ENCODE results near the gene ATP6V0B. TPM values are rescaled to one million over a fixed set of nuclear protein-coding genes. Genes with fewer than 3 reads are reported as not detected.

Gene ATP6V0B
- total RNA-seq, 1 experiment from 2014 or later, result 241 TPM

- CTCF ChIA-PET, result no interaction called here
- 0 out of 2 replicates have a peak, but pooled peaks have one; percentile 3 for ATAC-seq
- TF ChIP-seq EZH2 (IDR thresholded peaks at IDR 0.05; ENCODE audit: low read length, unreplicated experiment), result no peak
- Histone ChIP-seq H3K9ac (ENCODE audit: low read length) (no peak overlapping the region), H3K4me1 (ENCODE audit: insufficient read depth, low read length) (peaks cover 9% of the 10 kb centered on the region), H3K36me3 (ENCODE audit: low read depth, low read length) (peaks cover 9% of the 10 kb centered on the region; the same call in 1 of the 2 replicates), H3F3A (ENCODE audit: low read length, unreplicated experiment) (no peaks in the 10 kb centered on the region), H3K27ac (ENCODE audit: low read length) (no peak overlapping the region), H2AFZ (ENCODE audit: low read length) (no peak overlapping the region), H3K4me2 (ENCODE audit: low read length) (no peak overlapping the region), H4K20me1 (ENCODE audit: low read length) (no peaks in the 10 kb centered on the region), H3K79me2 (ENCODE audit: low read length) (peaks cover 25% of the 10 kb centered on the region), H3K9me2 (replicated peaks; ENCODE audit: low read length) (no peaks in the 10 kb centered on the region), H3K4me3 (ENCODE audit: low read length) (no peak overlapping the region), H3K27me3 (ENCODE audit: low read length) (no peaks in the 10 kb centered on the region), H3K9me3 (ENCODE audit: low read length) (no peaks in the 10 kb centered on the region)
- POLR2A ChIA-PET (ENCODE audit: unreplicated experiment), result no interaction called here
- intact Hi-C loops (cut with micrococcal nuclease), result no loop called here
- BruUV-seq (replicated peaks), result no TSS peak
- DNase-seq, result no peak
These were observed 11.3 kb downstream of the ATP6V0B start for GRCh38 chr1:43985984-43986595.

- intact Hi-C loops (cut with micrococcal nuclease), result no loop called here
These were observed 12.0 kb downstream of the ATP6V0B start for GRCh38 chr1:43986712-43987111.

GRCh38 chr1:43987159-43987902 is 12.6 kb downstream of the ATP6V0B start:
- CTCF ChIA-PET, result no interaction called here
- intact Hi-C loops (cut with micrococcal nuclease), result no loop called here
- no peak for DNase-seq

More at GRCh38 chr1:43986712-43987111, 12.0 kb downstream of the ATP6V0B start:
- no peak overlapping the region for H3K4me2 ChIP-seq (ENCODE audit: low read length)
- POLR2A ChIA-PET (ENCODE audit: unreplicated experiment), result no interaction called here
- H3K79me2 ChIP-seq (ENCODE audit: low read length), result peaks cover 19% of the 10 kb centered on the region
- H3K4me1 ChIP-seq (ENCODE audit: insufficient read depth, low read length), result peaks cover 11% of the 10 kb centered on the region
- no peaks in the 10 kb centered on the region for H3K27me3 ChIP-seq (ENCODE audit: low read length)
- no peaks in the 10 kb centered on the region for H3K9me2 ChIP-seq (replicated peaks; ENCODE audit: low read length)
- no peaks in the 10 kb centered on the region for H3K9me3 ChIP-seq (ENCODE audit: low read length)
- H3K27ac ChIP-seq (ENCODE audit: low read length), result no peak overlapping the region
- no peak overlapping the region for H2AFZ ChIP-seq (ENCODE audit: low read length)
- DNase-seq (no peak), ATAC-seq (no peak)
- TF ChIP-seq EZH2 (IDR thresholded peaks at IDR 0.05; ENCODE audit: low read length, unreplicated experiment), result no peak
- TF ChIP-seq EZH2phosphoT487 (IDR thresholded peaks at IDR 0.05; ENCODE audit: borderline replicate concordance, low read length), result no peak
- TF ChIP-seq CTCF (conservative IDR thresholded peaks at IDR 0.05; ENCODE audit: low read depth, low read length), result no peak
- H4K20me1 ChIP-seq (ENCODE audit: low read length), result no peaks in the 10 kb centered on the region
- no TSS peak for BruUV-seq (replicated peaks)
- no peak overlapping the region for H3K4me3 ChIP-seq (ENCODE audit: low read length)
- no peak overlapping the region for H3K9ac ChIP-seq (ENCODE audit: low read length)
- CTCF ChIA-PET, result no interaction called here
- H3F3A ChIP-seq (ENCODE audit: low read length, unreplicated experiment), result no peaks in the 10 kb centered on the region
- peaks cover 8% of the 10 kb centered on the region; the same call in 1 of the 2 replicates for H3K36me3 ChIP-seq (ENCODE audit: low read depth, low read length)

More at GRCh38 chr1:43987159-43987902, 12.6 kb downstream of the ATP6V0B start:
- H3K36me3 ChIP-seq (ENCODE audit: low read depth, low read length), result peaks cover 2% of the 10 kb centered on the region; the same call in 1 of the 2 replicates
- POLR2A ChIA-PET (ENCODE audit: unreplicated experiment), result no interaction called here
- H3K9me2 ChIP-seq (replicated peaks; ENCODE audit: low read length), result no peaks in the 10 kb centered on the region
- H3K4me2 ChIP-seq (ENCODE audit: low read length), result no peak overlapping the region
- no TSS peak for BruUV-seq (replicated peaks)
- peaks cover 12% of the 10 kb centered on the region for H3K79me2 ChIP-seq (ENCODE audit: low read length)
- H3K9ac ChIP-seq (ENCODE audit: low read length), result no peak overlapping the region
- H2AFZ ChIP-seq (ENCODE audit: low read length), result no peak overlapping the region
- H3K27ac ChIP-seq (ENCODE audit: low read length), result no peak overlapping the region
- no peak; the same call in 1 of the 2 replicates for ATAC-seq
- TF ChIP-seq EZH2phosphoT487 (IDR thresholded peaks at IDR 0.05; ENCODE audit: borderline replicate concordance, low read length) (no peak), CTCF (conservative IDR thresholded peaks at IDR 0.05; ENCODE audit: low read depth, low read length) (no peak), EZH2 (IDR thresholded peaks at IDR 0.05; ENCODE audit: low read length, unreplicated experiment) (no peak)
- peaks cover 14% of the 10 kb centered on the region for H3K4me1 ChIP-seq (ENCODE audit: insufficient read depth, low read length)
- H4K20me1 ChIP-seq (ENCODE audit: low read length), result no peaks in the 10 kb centered on the region
- no peak overlapping the region for H3K4me3 ChIP-seq (ENCODE audit: low read length)
- H3F3A ChIP-seq (ENCODE audit: low read length, unreplicated experiment), result no peaks in the 10 kb centered on the region
- no peaks in the 10 kb centered on the region for H3K27me3 ChIP-seq (ENCODE audit: low read length)
- H3K9me3 ChIP-seq (ENCODE audit: low read length), result no peaks in the 10 kb centered on the region
